Daoy (cell line): ENCODE data around the gene POU2AF1. TPM values are rescaled to one million over a fixed set of nuclear protein-coding genes. Genes with fewer than 3 reads are reported as not detected.

Source experiments
- DNase-seq: peaks from one replicate; pipeline ENCODE4 v3.0.0-alpha.2; 2015; ENCODE audit warnings: low read depth
- total RNA-seq: library from RNA; depleted of rRNA; stranded (reverse); fragments of >200 nt; shearing (Covaris generic); gene quantifications from 2 replicates; pipeline ENCODE4 v1.2.3, GENCODE V29; 2014

The POU2AF1 gene
- total RNA-seq, 1 experiment from 2014 or later: not detected

DNA sequence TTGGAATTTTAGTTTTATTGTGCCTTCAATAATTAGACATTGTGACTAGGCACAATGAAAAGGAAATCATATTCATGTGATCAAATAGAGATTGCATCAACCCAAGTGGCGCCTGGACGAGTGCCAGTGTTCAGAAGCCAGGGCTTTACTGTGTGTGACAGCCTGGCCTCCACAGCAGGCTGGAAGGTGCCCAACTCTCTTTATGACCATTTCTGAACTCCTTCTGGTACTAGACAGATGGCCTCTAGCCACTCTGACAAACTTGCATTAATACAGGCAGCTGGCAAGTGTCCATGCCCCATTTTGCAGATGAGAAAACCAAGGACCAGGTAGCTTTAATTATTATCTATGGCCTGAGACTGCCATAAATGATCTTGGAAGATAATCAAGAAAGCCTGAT lies 8.3 kb upstream of the POU2AF1 start:
- DNase-seq: no peak

DNA sequence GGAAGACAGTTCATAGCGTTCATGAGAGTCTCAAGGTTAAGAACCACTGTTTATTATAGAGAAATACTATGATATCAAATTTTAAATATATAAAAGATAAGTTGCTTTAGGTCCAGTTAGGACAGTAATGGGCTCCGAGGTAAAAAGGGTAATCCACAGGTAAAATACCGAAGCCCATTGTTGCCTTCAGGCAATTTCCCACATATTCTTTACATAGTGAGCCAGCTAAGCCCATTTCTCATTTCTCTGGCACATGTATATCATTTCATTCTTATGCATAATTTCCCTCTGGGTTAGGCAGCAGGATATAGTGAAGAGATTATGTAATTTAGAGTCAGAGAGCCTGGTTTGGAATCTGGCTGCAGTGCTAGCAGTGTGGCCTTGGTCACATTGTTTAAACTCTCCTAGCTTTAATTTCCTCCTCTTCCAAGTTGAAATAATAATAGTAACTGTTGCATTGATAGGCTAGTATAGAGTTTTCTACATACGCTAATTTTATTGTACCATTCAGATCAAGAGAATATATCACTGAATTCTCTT lies 7.6 kb upstream of the POU2AF1 start:
- DNase-seq: no peak

DNA sequence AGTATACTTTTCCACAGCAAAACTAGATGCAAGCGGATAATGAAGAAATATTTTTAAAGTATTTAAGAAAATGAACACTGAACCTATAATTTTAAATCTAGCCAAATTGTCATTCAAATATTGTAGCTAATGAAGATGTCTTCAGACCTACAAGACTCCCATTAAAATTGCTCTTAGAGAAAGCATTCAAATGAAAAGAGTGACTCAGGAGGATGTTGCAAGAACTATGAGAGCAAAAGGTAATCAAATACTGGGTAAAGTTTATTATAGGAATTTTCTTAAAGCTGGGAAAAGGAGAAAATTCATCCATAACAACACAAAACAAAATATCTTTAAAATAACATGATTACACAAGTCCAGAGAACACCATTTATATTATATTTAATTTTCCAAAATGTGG lies 5.4 kb upstream of the POU2AF1 start:
- DNase-seq: no peak

DNA sequence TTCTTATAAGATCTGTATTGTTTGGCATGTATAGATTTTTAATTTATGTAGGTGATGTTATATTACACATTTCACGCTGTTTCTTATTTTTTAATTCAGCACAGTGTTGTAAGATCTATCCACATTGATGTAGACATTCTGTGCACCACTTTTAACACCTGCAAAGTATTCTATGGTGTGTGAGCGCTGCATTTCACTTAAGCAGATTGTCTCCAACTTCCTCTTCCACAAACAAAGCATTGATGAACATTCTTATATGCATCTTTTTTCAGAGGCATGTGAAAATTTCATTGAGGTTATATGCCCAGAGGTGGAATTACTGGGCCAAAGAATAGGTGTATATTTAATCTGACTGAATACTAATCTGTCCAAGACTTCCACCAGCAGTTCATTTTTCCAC lies 3.4 kb upstream of the POU2AF1 start:
- DNase-seq: no peak

DNA sequence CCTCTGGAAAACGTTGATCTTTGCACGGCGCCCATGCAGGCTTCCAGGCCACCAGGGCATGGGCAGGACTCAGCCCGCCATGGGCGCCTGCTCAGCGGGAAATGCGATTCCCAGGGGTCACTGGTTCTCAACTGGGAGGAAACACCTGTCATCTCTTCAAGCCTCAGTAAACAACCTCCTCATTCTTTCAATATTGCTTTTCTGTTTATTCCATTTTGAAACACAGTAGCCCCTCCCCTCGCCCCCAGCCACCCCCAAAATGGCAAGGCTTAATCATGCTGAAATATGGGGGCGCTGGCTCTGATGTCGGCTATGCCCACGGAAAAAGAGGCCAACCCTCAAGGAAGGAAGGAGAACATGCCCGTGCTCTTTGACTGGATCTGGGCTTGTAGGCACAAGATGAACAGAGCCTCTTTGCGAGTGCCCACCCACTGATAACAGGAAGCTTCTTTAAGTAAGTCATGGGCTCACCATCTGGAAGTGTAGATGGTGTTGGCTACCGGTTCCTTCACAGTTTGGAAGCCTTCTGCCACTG lies 594 bp upstream of the POU2AF1 start:
- no peak for DNase-seq

DNA sequence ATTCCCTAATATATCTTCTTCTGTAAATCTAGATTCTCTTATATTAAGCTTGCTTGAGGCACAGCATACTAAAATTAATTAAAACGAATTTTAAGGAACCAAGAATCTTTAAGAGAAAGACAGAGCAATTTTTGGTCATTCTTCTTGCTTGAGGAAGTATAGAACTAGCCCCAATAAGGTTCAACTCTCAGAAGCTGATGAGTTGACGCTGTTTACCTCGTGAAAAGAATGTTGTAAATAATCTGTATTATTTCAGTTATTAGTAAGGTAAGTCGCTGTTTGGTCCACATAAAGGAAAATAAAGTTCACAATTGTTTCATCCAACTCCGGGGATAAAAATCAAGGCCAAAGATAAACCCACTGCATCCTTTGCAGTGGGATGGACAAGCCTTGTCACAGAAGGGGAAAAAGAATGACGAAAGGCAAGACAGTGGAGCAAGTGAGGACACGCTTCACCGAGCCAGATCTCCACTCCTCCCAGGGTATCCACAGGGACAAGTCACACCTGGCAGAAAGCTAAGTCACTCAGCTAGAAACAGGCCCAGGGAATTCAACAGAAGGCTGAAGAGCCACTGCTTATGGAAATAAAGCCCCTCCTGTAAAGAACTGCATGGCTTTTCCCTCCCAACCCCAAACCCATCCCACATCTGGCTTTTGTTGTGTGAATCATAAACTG lies 752 bp downstream of the POU2AF1 start:
- DNase-seq: no peak

DNA sequence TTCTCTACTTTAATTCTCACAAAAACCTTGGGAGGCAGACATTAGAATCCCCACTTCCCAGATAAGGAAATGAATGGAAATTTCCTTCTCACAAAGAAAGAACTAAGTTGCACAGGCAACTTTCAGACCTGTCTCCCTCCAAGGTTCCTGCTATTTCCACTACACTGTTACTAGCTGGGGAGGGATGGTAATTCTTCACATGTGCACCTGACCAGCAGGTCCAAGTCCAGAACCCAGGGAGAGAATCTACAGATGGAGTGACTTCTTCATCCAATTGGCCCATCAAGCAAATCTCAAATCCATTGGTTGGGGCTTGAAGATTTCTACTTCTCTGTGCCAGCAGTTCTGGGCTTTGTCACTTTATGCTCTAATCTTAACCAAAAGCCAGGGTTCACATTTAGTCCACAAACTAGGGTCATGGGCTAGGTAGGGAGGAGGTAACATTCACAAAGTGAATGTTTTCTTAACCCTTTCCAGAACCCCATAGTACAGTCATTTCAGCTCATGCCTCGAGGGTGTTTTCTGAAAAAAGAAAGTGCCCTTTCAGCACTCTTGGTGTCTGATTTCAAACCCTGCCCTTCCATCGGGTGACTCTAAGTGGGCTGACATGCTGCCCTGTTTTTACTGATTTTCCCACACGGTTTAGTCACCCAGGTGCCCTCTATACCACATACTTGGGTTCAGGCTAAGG lies 2.7 kb downstream of the POU2AF1 start:
- DNase-seq: peak; percentile 35

DNA sequence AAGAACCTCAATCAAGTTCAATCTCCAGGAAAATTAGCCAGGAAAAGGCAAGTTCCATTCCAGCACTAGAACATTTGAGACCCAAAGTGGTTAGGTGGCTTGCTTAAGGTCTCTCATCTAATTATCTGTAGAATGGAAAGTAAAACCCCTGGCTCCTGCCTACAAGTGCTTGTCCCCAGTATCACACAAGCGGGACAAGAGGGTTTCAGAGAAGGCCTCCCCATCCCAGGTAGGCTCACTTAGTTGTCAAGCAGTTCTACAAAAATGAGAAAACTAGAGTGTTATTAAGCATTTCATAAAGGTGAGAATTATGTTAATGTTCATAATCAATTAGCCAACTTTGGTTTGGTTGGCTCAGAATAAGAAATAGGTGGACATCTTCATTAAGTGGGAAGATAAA lies 5.5 kb downstream of the POU2AF1 start:
- no peak for DNase-seq

DNA sequence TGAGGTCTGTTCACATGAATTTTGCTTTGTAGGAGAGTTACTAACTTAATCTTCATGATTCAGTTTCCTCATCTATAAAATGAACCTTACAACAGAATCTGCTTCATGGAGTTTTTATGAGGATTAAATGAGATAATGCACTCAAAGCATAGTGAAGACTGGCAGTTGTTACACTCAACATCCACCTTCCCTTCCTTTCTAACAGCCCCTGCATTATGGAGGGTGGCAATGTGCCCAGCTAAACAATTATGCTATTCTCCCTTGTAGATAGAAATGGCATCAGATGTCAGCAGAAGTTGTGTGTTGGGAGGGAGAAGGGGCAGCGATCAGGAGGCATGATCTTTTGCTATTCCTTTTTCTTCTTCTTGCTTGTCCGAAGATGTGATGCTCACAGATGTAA lies 6.5 kb downstream of the POU2AF1 start:
- no peak for DNase-seq

DNA sequence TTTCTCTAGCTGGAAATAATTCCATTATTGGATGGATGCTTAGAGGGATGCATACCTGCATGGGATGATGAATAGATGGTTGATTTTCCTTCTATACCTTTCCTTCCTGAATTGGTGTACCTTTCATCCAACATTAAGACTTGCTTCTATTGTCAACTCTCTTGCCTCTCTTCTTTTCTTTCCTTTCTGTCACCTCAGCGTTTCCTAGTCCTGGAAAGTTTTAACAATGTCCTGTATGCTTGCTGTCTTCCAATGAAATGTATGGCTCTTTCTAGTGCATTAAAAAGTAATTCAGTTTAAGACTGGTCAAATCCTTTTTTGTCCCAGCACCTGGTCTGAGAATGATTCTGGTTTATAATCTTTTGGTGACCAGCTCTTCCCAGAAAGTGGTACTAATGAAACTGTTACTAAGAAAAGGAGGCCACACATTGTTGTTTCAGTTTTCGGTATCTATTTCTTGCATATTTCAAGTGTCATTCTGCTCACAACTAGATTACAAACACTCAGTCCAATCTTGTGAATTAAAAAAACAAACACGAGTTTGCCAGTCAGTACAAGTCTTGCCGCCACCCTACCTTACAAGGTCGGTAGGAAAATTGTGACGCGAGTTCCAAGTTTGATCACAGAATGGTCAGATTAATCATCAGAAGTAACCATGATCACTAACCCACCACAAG lies 8.0 kb downstream of the POU2AF1 start:
- DNase-seq: no peak

DNA sequence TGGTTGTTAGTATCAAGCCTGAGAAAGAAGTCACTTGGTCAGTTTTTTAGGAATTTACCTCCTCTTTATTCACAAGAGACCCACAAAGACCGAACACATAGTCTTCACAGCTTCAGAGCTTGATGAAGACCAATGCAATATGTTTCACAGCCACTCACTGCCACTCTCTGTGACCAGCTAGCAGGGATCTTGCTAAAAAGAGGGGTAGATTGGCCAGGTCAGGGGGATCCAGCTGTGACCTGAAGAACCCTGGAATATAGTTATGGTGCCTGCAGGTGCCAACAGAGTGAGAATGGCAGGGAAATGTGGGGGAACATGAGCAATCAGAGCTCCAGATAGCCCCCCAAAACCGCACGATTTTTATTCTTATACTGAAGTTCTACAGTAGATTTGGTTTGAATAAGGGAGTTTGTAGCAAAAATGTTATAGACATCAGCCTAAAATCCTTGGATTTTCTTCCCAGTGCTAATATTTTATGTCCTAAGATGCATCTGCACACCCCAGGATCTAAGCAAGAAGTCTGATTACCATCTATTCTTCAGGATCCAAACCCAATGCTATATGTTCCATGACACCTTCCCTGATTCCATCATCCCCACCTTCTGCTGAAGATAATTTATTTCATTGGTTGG lies 8.7 kb downstream of the POU2AF1 start:
- no peak for DNase-seq

DNA sequence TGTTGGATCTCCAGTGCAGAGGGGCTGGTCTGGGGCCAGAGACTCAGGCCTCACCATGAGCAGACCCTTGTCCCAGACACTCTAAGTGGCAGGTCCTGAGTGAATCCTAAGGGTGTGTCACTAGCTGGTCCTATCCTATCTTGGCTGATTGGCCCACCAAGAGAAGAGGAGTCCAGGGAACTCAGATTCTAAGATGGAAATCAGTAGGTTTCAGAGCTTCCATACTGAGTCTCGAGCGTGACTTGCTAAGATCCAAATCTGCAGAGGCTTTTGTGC lies 10.9 kb downstream of the POU2AF1 start:
- no peak for DNase-seq

DNA sequence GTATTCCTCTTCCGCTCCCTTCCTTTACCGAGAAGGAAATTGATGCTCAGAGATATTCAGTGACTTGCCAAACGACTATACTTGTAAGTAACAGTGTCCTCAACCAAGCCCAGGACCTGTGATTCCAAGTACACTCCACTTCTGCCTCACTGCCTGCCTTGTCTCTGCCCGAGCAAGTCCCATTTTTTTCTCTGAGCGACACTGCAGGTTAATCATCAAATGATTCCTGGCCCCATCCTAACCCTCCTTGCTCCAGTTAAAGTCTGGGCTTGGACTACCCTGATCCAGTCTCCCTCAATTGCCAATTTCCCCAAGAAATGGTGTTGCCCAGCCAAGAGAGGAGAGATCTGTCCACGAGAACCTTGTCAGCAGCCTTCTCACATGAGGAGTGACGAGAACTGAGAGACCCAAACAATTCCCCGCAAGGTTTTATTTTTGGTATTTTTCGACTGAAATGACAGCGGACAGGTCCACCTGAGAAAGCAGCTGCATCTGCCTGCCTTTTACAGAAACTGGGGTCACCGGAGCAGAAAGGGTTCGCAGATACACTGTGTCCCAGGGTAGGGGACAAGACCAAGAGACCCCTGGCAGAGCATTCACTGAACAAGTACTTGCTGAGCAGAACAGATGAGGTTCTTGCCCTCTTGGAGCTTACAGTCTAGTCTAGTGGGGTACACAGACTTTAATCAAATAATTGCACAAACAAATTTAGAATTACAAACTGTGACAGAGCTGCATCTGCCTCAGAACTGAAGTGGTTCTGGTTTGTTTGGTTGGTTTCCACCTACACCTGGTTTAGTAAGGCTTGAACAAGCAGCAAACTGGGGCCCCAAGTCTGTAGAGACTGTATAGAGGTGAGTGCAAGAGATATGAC lies 11.4 kb downstream of the POU2AF1 start:
- no peak for DNase-seq

DNA sequence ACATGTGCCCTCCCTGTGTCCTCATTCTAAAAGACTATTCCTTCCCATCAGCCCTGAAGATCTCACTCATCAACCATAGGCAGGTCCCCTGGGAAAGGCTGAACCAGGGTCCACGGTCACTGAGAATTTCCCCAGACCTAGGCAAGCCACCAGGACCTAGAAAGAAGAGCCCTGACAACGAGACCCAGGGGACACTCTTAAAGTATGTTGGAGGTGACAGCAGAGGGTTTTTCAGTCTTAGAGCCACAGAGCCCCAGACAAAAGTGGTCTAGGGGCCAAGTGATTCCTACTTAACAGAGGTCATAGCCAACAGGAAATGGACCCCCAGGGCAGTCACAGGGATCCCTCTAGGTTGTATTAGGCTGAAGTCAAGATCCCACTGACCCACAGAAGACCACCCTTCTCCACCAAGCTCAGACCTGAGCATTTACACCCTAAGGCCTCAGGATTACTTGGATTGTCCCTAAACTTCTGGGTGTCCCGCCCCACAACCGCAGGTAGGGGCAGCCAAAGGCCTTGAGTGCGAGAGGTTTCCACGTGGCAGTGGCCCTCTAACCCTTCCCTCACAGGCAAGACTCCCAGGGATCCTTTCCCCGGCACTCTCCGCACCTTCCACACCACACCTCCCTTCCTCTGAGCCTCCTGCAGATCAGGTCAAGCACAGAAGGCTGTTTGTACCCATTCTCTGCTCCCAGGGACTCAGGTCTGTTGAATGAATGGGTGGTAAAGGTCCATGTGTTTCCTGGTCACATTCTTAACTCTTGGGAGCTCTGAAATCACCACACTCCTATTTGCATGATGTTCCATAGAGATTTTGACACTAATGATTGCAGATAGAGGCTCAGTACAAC lies 12.3 kb downstream of the POU2AF1 start:
- no peak for DNase-seq

DNA sequence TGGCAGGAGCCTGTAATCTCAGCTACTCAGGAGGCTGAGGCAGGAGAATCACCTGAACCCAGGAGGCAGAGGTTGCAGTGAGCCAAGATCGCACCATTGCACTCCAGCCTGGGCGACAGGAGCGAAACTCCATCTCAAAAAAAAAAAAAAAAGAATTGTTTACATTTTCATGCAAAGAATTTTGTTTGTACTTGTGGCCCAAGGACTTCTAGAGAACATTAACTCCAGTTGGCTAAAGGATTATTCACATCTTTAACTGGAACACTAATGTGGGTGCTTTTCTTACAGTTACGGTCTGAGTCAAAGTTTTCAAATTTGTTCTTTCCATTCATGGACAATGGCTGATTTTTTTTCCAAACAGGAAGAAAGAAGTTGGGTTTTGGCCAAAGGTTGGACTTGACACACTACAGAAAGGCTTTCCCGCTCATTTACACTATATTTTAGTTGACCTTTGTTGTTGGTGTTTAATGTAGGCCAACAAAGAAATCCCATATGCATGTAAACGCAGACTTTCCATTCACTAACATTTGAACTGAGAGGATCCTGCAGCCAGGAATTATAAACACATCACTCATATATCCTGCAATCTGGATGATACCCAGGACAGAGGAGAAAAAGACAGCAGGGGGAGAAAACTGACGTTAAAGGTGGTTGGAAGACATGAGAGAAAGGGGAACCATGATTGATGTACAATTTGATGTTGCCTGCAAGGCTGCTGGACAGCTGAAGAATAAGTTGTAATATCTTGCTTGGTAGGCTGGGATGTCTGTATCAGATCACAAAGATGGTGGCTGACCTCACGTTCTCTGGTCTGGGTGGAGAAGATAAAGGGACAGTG lies 13.1 kb downstream of the POU2AF1 start:
- DNase-seq: no peak

DNA sequence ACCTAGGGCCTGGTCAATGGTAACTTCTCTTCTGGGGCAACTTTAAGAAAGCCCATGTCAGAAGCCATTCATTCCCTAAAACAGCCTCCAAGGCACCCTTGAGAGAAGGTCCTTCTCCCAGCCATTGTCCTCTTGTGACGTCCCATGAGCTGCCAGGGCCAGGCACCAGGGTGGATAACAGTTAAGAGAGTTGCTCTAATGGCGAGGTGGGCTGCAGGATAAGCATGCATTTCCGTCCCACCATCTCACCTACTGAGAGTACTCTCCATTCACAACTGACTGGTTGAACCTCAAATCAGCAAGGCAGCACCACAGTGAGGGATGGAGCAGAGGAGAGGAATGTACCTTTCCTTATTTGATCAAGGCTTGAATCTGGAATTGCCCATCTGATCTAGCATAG lies 14.6 kb downstream of the POU2AF1 start:
- no peak for DNase-seq

DNA sequence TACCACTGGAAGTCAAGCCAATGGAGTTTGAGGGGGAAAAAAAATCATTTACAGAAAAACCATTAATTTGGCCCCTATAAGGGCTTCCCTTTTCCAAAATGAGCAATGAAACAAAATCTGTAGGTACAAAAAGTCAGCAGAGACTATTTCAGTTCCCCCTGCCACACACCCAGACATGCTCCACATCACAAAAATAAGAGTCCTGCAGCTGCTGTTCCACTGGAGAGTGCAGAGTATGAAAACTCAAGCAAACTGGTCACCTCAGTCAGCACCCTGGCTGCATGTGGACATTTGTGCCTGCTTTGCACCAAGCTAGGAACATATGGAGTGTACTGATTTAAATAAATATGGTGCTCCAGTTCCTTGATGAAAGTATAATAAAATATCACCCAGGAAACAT lies 15.1 kb downstream of the POU2AF1 start:
- DNase-seq: no peak

DNA sequence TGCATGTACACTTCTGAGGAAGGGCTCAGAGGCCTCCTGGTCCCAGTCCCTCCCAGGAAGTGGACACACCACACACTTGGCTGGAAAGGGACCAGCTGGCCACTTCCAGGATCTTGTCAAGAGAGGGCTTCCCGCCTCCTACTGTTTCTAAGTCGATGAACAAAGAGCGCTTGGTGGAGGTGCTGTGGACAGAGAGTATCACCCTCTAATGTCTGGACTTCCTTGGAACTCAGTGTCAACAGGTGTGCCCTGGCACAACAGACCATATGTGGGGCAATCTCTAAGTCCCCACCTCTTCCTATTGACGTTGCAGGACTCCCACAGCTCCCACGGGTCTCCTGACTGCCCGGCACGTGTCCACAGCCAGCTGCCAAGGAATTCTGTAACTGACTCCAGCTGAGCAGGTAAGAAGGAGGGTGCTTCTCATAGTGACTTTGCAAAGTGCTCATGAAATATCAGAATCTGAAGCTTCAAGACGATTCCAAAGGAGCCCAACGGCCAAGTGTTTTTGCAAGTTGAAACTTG lies 16.1 kb downstream of the POU2AF1 start:
- DNase-seq: no peak

DNA sequence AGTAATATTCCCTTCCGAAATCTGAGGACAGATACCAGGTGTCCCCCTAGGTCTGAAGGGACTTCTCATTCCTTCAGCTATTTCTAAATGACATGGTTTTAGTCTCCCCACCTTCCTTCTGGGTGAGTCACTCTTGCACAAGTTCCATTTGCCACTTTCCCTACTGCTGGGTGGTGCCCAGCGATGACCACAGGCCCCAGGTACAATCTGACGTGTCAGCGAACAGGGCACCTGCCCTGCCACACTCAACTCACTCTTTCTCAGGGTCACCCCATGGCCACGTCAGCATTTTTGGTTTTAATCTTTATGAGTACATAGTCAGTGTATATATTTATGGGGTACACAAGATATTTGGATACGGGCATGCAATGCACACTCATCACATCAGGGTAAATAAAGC lies 17.2 kb downstream of the POU2AF1 start:
- no peak for DNase-seq
